GM12891 (cell line): ENCODE results near the gene DDX10.

ENCODE experiments used
- PAX5 ChIP-seq: IDR thresholded peaks from 2 replicates; pipeline ENCODE4 v1.6.1; 2011; ENCODE audit warnings: low read length, moderate library complexity, mild to moderate bottlenecking; ENCODE audit not compliant: insufficient read depth, severe bottlenecking
- POLR2A ChIP-seq: IDR thresholded peaks from 2 replicates; pipeline ENCODE4 v1.6.1; 2011; ENCODE audit warnings: low read depth, low read length, control low read depth
- POLR2AphosphoS5 ChIP-seq: IDR thresholded peaks from 2 replicates; pipeline ENCODE4 v1.6.1; 2011; ENCODE audit warnings: low read depth, low read length, control low read depth
- POU2F2 ChIP-seq: IDR thresholded peaks from 2 replicates; pipeline ENCODE4 v1.6.1; 2011; ENCODE audit warnings: low read depth, mild to moderate bottlenecking, control low read depth, low read length, moderate library complexity
- SPI1 ChIP-seq: IDR thresholded peaks from 2 replicates; pipeline ENCODE4 v1.6.1; 2011; ENCODE audit warnings: low read depth, low read length, control low read depth
- TAF1 ChIP-seq: IDR thresholded peaks from 2 replicates; pipeline ENCODE4 v1.6.1; 2011; ENCODE audit warnings: low read depth, low read length, control low read depth

- TF ChIP-seq TAF1 = no peak
- no peak for TF ChIP-seq POLR2AphosphoS5
- TF ChIP-seq PAX5 = no peak
- no peak for TF ChIP-seq POLR2A
- TF ChIP-seq SPI1 = no peak
- no peak for TF ChIP-seq POU2F2
Measured at GRCh38 chr11:108873310-108873709, 208.4 kb downstream of the DDX10 start.
